ENCODE results near the gene ALG12.

DNA sequence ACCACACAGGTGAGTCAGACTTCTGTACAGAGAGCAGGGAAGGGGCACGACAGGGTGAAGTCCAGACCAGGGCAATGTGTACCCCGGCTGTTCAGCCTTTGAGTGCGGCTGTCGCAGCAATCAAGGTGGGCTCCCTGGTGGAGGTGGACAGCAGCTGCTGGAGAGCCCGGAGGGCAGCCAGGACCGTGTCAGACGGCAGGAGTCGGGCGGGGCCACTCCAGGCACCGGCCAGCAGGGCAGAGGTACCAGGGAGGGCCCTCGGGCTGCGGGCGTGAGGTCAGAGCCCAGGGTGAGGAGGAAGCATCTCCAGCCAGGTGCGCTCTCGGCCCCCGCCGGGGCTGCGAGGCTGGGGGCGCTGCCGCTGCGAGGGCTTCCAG is 41.5 kb upstream of the ALG12 start:
- TF ChIP-seq SMC3 (IDR thresholded peaks at IDR 0.05; ENCODE audit: low read depth, low read length) (no peak), POLR2A (IDR thresholded peaks at IDR 0.05; ENCODE audit: low read depth, low read length) (no peak)
- TF ChIP-seq, protein P1, sequence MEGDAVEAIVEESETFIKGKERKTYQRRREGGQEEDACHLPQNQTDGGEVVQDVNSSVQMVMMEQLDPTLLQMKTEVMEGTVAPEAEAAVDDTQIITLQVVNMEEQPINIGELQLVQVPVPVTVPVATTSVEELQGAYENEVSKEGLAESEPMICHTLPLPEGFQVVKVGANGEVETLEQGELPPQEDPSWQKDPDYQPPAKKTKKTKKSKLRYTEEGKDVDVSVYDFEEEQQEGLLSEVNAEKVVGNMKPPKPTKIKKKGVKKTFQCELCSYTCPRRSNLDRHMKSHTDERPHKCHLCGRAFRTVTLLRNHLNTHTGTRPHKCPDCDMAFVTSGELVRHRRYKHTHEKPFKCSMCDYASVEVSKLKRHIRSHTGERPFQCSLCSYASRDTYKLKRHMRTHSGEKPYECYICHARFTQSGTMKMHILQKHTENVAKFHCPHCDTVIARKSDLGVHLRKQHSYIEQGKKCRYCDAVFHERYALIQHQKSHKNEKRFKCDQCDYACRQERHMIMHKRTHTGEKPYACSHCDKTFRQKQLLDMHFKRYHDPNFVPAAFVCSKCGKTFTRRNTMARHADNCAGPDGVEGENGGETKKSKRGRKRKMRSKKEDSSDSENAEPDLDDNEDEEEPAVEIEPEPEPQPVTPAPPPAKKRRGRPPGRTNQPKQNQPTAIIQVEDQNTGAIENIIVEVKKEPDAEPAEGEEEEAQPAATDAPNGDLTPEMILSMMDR (conservative IDR thresholded peaks at IDR 0.05; ENCODE audit: low read depth, low read length): no peak

Data from IMR-90 (cell line).